ENCODE results near the gene LAPTM4A.
"Not testable (repeated sequence)": the region's sequence is repeated elsewhere in the genome, so short reads cannot be mapped to it uniquely, and the experiment has no call there.

The LAPTM4A gene

GRCh38 chr2:20051532-20052228, at the start of gene LAPTM4A:
TSS of gene LAPTM4A (minus strand) at chr2:20051628. CDS start at chr2:20051520, 108 bp downstream.
- DNase-seq (ENCODE audit: low read depth): peak; percentile 93

GRCh38 chr2:20100711-20101110, 49.3 kb upstream of the LAPTM4A start:
- no peak for DNase-seq (ENCODE audit: low read depth)

GRCh38 chr2:20099780-20100179, 48.4 kb upstream of the LAPTM4A start:
- no peak for DNase-seq (ENCODE audit: low read depth)

GRCh38 chr2:20097889-20098714, 46.7 kb upstream of the LAPTM4A start:
- peak; percentile 79 for DNase-seq (ENCODE audit: low read depth)

- DNase-seq (ENCODE audit: low read depth): no peak
Measured at GRCh38 chr2:20095469-20095868, 44.0 kb upstream of the LAPTM4A start.

- DNase-seq (ENCODE audit: low read depth): no peak
Measured at GRCh38 chr2:20094955-20095354, 43.5 kb upstream of the LAPTM4A start.

GRCh38 chr2:20094142-20094755, 42.8 kb upstream of the LAPTM4A start:
- DNase-seq (ENCODE audit: low read depth): no peak

GRCh38 chr2:20093263-20094141, 42.1 kb upstream of the LAPTM4A start:
- DNase-seq (ENCODE audit: low read depth): no peak

- no peak for DNase-seq (ENCODE audit: low read depth)
Measured at GRCh38 chr2:20092901-20093235, 41.4 kb upstream of the LAPTM4A start.

GRCh38 chr2:20092226-20092900, 40.9 kb upstream of the LAPTM4A start:
- DNase-seq (ENCODE audit: low read depth): no peak

GRCh38 chr2:20091305-20091991, 40.0 kb upstream of the LAPTM4A start:
- no peak for DNase-seq (ENCODE audit: low read depth)

- no peak for DNase-seq (ENCODE audit: low read depth)
Measured at GRCh38 chr2:20089715-20090464, 38.5 kb upstream of the LAPTM4A start.

GRCh38 chr2:20085909-20086308, 34.5 kb upstream of the LAPTM4A start:
- DNase-seq (ENCODE audit: low read depth): not testable (repeated sequence)

- not testable (repeated sequence) for DNase-seq (ENCODE audit: low read depth)
Measured at GRCh38 chr2:20082812-20083211, 31.4 kb upstream of the LAPTM4A start.

GRCh38 chr2:20081841-20082240, 30.4 kb upstream of the LAPTM4A start:
- no peak for DNase-seq (ENCODE audit: low read depth)

GRCh38 chr2:20080839-20081415, 29.5 kb upstream of the LAPTM4A start:
- DNase-seq (ENCODE audit: low read depth): no peak

GRCh38 chr2:20080428-20080827, 29.0 kb upstream of the LAPTM4A start:
- no peak for DNase-seq (ENCODE audit: low read depth)

GRCh38 chr2:20079546-20080115, 28.2 kb upstream of the LAPTM4A start:
- DNase-seq (ENCODE audit: low read depth): no peak

- DNase-seq (ENCODE audit: low read depth): no peak
Measured at GRCh38 chr2:20077411-20077940, 26.0 kb upstream of the LAPTM4A start.
